ENCODE results near the gene ZBTB20.

The ZBTB20 gene

GRCh38 chr3:114496466-114496865 is 650.6 kb downstream of the ZBTB20 start:
- FAIRE-seq (no peak), DNase-seq (ENCODE audit: low spot score) (no peak)

GRCh38 chr3:114496021-114496434 is 651.1 kb downstream of the ZBTB20 start:
- DNase-seq (ENCODE audit: low spot score), result peak; percentile 65
- no peak for FAIRE-seq

- DNase-seq (ENCODE audit: low spot score) (no peak), FAIRE-seq (no peak)
These were observed 652.6 kb downstream of the ZBTB20 start for GRCh38 chr3:114494498-114494897.

- DNase-seq (ENCODE audit: low spot score) (no peak), FAIRE-seq (no peak)
These were observed 656.3 kb downstream of the ZBTB20 start for GRCh38 chr3:114490829-114491228.

- no peak for DNase-seq (ENCODE audit: low spot score)
These were observed 659.6 kb downstream of the ZBTB20 start for GRCh38 chr3:114487502-114487901.

GRCh38 chr3:114484919-114485318 is 662.2 kb downstream of the ZBTB20 start:
- DNase-seq (ENCODE audit: low spot score), result no peak
- FAIRE-seq, result no peak

More at GRCh38 chr3:114487502-114487901, 659.6 kb downstream of the ZBTB20 start:
- no peak for FAIRE-seq

- FAIRE-seq (no peak), DNase-seq (ENCODE audit: low spot score) (no peak)
These were observed 666.0 kb downstream of the ZBTB20 start for GRCh38 chr3:114481113-114481512.

- DNase-seq (ENCODE audit: low spot score), result no peak
- FAIRE-seq, result no peak
These were observed 666.6 kb downstream of the ZBTB20 start for GRCh38 chr3:114480442-114480841.

GRCh38 chr3:114478801-114479200 is 668.3 kb downstream of the ZBTB20 start:
- DNase-seq (ENCODE audit: low spot score) (no peak), FAIRE-seq (no peak)

GRCh38 chr3:114476511-114476910 is 670.6 kb downstream of the ZBTB20 start:
- FAIRE-seq, result no peak
- DNase-seq (ENCODE audit: low spot score), result no peak

GRCh38 chr3:114471478-114471877 is 675.6 kb downstream of the ZBTB20 start:
- FAIRE-seq (no peak), DNase-seq (ENCODE audit: low spot score) (no peak)

GRCh38 chr3:114469070-114469469 is 678.0 kb downstream of the ZBTB20 start:
- DNase-seq (ENCODE audit: low spot score) (no peak), FAIRE-seq (no peak)

GRCh38 chr3:114466816-114467215 is 680.3 kb downstream of the ZBTB20 start:
- no peak for FAIRE-seq
- no peak for DNase-seq (ENCODE audit: low spot score)

GRCh38 chr3:114466251-114466650 is 680.8 kb downstream of the ZBTB20 start:
- FAIRE-seq (no peak), DNase-seq (ENCODE audit: low spot score) (no peak)

- FAIRE-seq (no peak), DNase-seq (ENCODE audit: low spot score) (no peak)
These were observed 682.5 kb downstream of the ZBTB20 start for GRCh38 chr3:114464548-114464947.

GRCh38 chr3:114462750-114463149 is 684.3 kb downstream of the ZBTB20 start:
- no peak for FAIRE-seq
- no peak for DNase-seq (ENCODE audit: low spot score)

GRCh38 chr3:114460459-114460858 is 686.6 kb downstream of the ZBTB20 start:
- DNase-seq (ENCODE audit: low spot score) (no peak), FAIRE-seq (no peak)

GRCh38 chr3:114456742-114457141 is 690.3 kb downstream of the ZBTB20 start:
- DNase-seq (ENCODE audit: low spot score) (no peak), FAIRE-seq (no peak)

GRCh38 chr3:114455432-114455831 is 691.7 kb downstream of the ZBTB20 start:
- FAIRE-seq (no peak), DNase-seq (ENCODE audit: low spot score) (no peak)

GRCh38 chr3:114454551-114455251 is 692.4 kb downstream of the ZBTB20 start:
- FAIRE-seq (no peak), DNase-seq (ENCODE audit: low spot score) (no peak)

GRCh38 chr3:114453361-114453780 is 693.7 kb downstream of the ZBTB20 start:
- FAIRE-seq (no peak), DNase-seq (ENCODE audit: low spot score) (no peak)

- DNase-seq (ENCODE audit: low spot score) (no peak), FAIRE-seq (no peak)
These were observed 694.2 kb downstream of the ZBTB20 start for GRCh38 chr3:114452937-114453336.

GRCh38 chr3:114452256-114452655 is 694.8 kb downstream of the ZBTB20 start:
- no peak for DNase-seq (ENCODE audit: low spot score)

More at GRCh38 chr3:114452256-114452655, 694.8 kb downstream of the ZBTB20 start:
- FAIRE-seq, result no peak
